GM23338 (cell line): ENCODE measurements around the gene ZFP36L1. TPM values are rescaled to one million over a fixed set of nuclear protein-coding genes. Genes with fewer than 3 reads are reported as not detected.

Source experiments
- ATAC-seq: fragments of 200-7000 bp; cut with Tn5 transposase; 3 replicates; pipeline ENCODE4 v1.9.1; 2020
- DNase-seq: peaks from one replicate; pipeline ENCODE4 v3.0.0-alpha.2; 2015; ENCODE audit warnings: low spot score
- H2AFZ ChIP-seq: fragments of 200-600 bp; sonication (generic); 2 replicates; pipeline ENCODE4 v1.8.0; 2016; ENCODE audit warnings: antibody characterized with exemption, mild to moderate bottlenecking, moderate library complexity
- H3F3A ChIP-seq: fragments of 200-600 bp; sonication (generic); replicated peaks from 2 replicates; pipeline ENCODE4 v1.8.0; 2017; ENCODE audit warnings: antibody characterized with exemption, mixed run types, low read depth
- H3K27ac ChIP-seq: fragments of 200-600 bp; sonication (generic); 2 replicates; pipeline ENCODE4 v1.6.1; 2016; ENCODE audit warnings: low read depth
- H3K27me3 ChIP-seq: fragments of 200-600 bp; sonication (generic); 2 replicates; pipeline ENCODE4 v1.8.0; 2016; ENCODE audit warnings: mild to moderate bottlenecking, mixed run types, moderate library complexity; ENCODE audit not compliant: insufficient read depth
- H3K36me3 ChIP-seq: fragments of 200-600 bp; sonication (generic); 2 replicates; pipeline ENCODE4 v1.8.0; 2016; ENCODE audit warnings: mild to moderate bottlenecking; ENCODE audit not compliant: insufficient read depth
- H3K4me1 ChIP-seq: fragments of 200-600 bp; sonication (generic); 2 replicates; pipeline ENCODE4 v1.8.0; 2016; ENCODE audit warnings: mild to moderate bottlenecking, moderate library complexity; ENCODE audit not compliant: insufficient read depth
- H3K4me2 ChIP-seq: fragments of 200-600 bp; sonication (generic); 2 replicates; pipeline ENCODE4 v1.7.1; 2017; ENCODE audit warnings: mixed run types
- H3K4me3 ChIP-seq: fragments of 200-600 bp; sonication (generic); 2 replicates; pipeline ENCODE4 v1.6.1; 2016; ENCODE audit warnings: mixed run types
- H3K79me2 ChIP-seq: fragments of 200-600 bp; sonication (generic); replicated peaks from 2 replicates; pipeline ENCODE4 v1.8.0; 2017; ENCODE audit warnings: mild to moderate bottlenecking; ENCODE audit not compliant: insufficient read depth
- H3K9me2 ChIP-seq: fragments of 200-600 bp; sonication (generic); 2 replicates; pipeline ENCODE4 v1.8.0; 2017; ENCODE audit not compliant: insufficient read depth
- H4K20me1 ChIP-seq: fragments of 200-600 bp; sonication (generic); replicated peaks from 2 replicates; pipeline ENCODE4 v1.8.0; 2017; ENCODE audit warnings: mild to moderate bottlenecking; ENCODE audit not compliant: insufficient read depth
- H3K27ac Mint-ChIP-seq: 2 replicates; pipeline ENCODE4 v1.8.0; 2020; ENCODE audit warnings: inconsistent platforms, mild to moderate bottlenecking, moderate library complexity, mixed read lengths
- H3K27me3 Mint-ChIP-seq: 3 replicates; pipeline ENCODE4 v1.8.0; 2022; ENCODE audit warnings: low read depth, mild to moderate bottlenecking, moderate library complexity, mixed read lengths, inconsistent platforms; ENCODE audit not compliant: insufficient read depth, poor library complexity
- H3K36me3 Mint-ChIP-seq: 3 replicates; pipeline ENCODE4 v1.8.0; 2021; ENCODE audit warnings: low read depth, mild to moderate bottlenecking, inconsistent platforms, moderate library complexity, mixed read lengths
- H3K4me1 Mint-ChIP-seq: 3 replicates; pipeline ENCODE4 v1.8.0; 2020; ENCODE audit warnings: mild to moderate bottlenecking, inconsistent platforms, mixed read lengths
- H3K4me3 Mint-ChIP-seq: 3 replicates; pipeline ENCODE4 v1.8.0; 2021; ENCODE audit warnings: moderate library complexity, mild to moderate bottlenecking, inconsistent platforms, mixed read lengths
- H3K9me3 Mint-ChIP-seq: 3 replicates; pipeline ENCODE4 v1.8.0; 2020; ENCODE audit warnings: moderate library complexity, mild to moderate bottlenecking, inconsistent platforms, mixed read lengths
- CREB1 ChIP-seq: fragments of 250-450 bp; sonication (Bioruptor Pico); IDR thresholded peaks from 2 replicates; pipeline ENCODE4 v1.5.0; 2020; ENCODE audit warnings: low read depth, mild to moderate bottlenecking, moderate library complexity
- EZH2 ChIP-seq: fragments of 200-600 bp; sonication (generic); IDR thresholded peaks from one replicate; pipeline ENCODE4 v1.8.0; 2017; ENCODE audit warnings: antibody characterized with exemption, mild to moderate bottlenecking, low read depth; ENCODE audit not compliant: unreplicated experiment
- EZH2phosphoT487 ChIP-seq: fragments of 200-600 bp; sonication (generic); IDR thresholded peaks from one replicate; pipeline ENCODE4 v1.8.1; 2018; ENCODE audit warnings: antibody characterized with exemption; ENCODE audit not compliant: unreplicated experiment
- JUNB ChIP-seq: IDR thresholded peaks from one replicate; pipeline ENCODE4 v1.6.1; 2016; ENCODE audit warnings: antibody characterized with exemption; ENCODE audit not compliant: unreplicated experiment
- NANOG ChIP-seq: IDR thresholded peaks from 2 replicates; pipeline ENCODE4 v1.6.1; 2016; ENCODE audit warnings: antibody characterized with exemption, borderline replicate concordance
- POLR2AphosphoS5 ChIP-seq: IDR thresholded peaks from 2 replicates; pipeline ENCODE4 v1.6.1; 2016; ENCODE audit warnings: antibody characterized with exemption, low read depth
- REST ChIP-seq: IDR thresholded peaks from one replicate; pipeline ENCODE4 v1.6.1; 2018; ENCODE audit warnings: antibody characterized with exemption; ENCODE audit not compliant: unreplicated experiment
- STAT1 ChIP-seq: IDR thresholded peaks from one replicate; pipeline ENCODE4 v1.6.1; 2016; ENCODE audit warnings: antibody characterized with exemption; ENCODE audit not compliant: unreplicated experiment
- ZNF114 ChIP-seq: fragments of 250-450 bp; sonication (Bioruptor Pico); IDR thresholded peaks from 2 replicates; pipeline ENCODE4 v1.5.0; 2020; ENCODE audit warnings: mild to moderate bottlenecking, moderate library complexity
- ZNF331 ChIP-seq: fragments of 250-450 bp; sonication (Bioruptor Pico); IDR thresholded peaks from 2 replicates; pipeline ENCODE4 v1.5.0; 2020; ENCODE audit warnings: low read depth, mild to moderate bottlenecking, moderate library complexity
- ZNF462 ChIP-seq: fragments of 250-450 bp; sonication (Bioruptor Pico); IDR thresholded peaks from 2 replicates; pipeline ENCODE4 v1.5.0; 2020; ENCODE audit warnings: mild to moderate bottlenecking, moderate library complexity
- polyA plus RNA-seq: library from polyadenylated mRNA; unstranded; fragments of >200 nt; fragmentation: Nextera tagmentation; extraction: Ambion mirVana; gene quantifications from 2 replicates; pipeline ENCODE4 v1.2.1, GENCODE V29; 2016
- total RNA-seq: library from RNA; depleted of rRNA; stranded (reverse); fragments of >200 nt; shearing (Covaris generic); gene quantifications from 2 replicates; pipeline ENCODE4 v1.2.3, GENCODE V29; 2014
- TF ChIP-seq, protein P1 (sequence below), 2 experiments: fragments of 200-600 bp in 1 of 2; sonication (generic) in 1 of 2; conservative IDR thresholded peaks; 2 replicates each; pipeline versions ENCODE4 v1.5.1 to v1.6.1; 2016 to 2017; ENCODE audit warnings: antibody characterized with exemption in 2 of 2, low read depth in 2 of 2, mild to moderate bottlenecking in 2 of 2, moderate library complexity in 1 of 2
- TF ChIP-seq, protein P2 (sequence below): IDR thresholded peaks from 2 replicates; pipeline ENCODE4 v1.6.1; 2016; ENCODE audit warnings: antibody characterized with exemption

Gene ZFP36L1
- total and polyA plus RNA-seq, 2 experiments from 2014 or later, result 148 to 382 TPM

DNA sequence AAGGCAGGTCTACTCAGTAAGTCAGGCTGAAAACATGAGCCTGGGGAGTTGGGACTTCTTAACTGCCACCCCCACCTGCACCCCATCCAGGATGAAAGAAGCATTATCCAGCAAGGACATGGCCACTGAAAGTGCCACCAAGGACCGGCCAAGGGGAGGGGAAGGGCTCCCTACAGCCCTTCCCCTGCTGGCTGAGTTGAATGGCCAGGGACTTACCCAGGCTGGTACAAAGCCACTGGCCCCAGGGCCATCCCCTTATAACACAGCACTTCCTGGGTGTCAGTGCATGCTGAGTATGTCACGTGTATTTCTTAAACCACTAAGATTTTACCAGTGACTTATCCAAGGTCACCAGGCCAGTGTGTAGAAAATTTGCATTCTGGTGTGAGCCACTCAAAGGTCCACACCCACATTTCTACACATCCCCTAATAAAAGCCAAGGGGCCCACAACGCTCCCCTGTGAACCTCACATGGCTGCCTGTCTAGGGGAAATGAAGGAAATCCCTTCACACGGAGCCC, 29.3 kb upstream of the ZFP36L1 start:
- Histone ChIP-seq H3K27me3 (no peaks in the 10 kb centered on the region), H3K36me3 (no peaks in the 10 kb centered on the region), H3K4me1 (peaks cover 9% of the 10 kb centered on the region; the same call in 1 of the 2 replicates), H3F3A (0 out of 2 replicates have a peak, but pooled peaks cover 4% of the 10 kb centered on the region), H3K4me3 (no peak overlapping the region), H3K79me2 (no peaks in the 10 kb centered on the region), H2AFZ (no peak overlapping the region), H3K9me2 (no peaks in the 10 kb centered on the region), H4K20me1 (no peaks in the 10 kb centered on the region), H3K4me2 (no peak overlapping the region), H3K27ac (no peak overlapping the region)
- ATAC-seq, result no peak
- DNase-seq, result no peak
- no peak overlapping the region for H3K4me3 Mint-ChIP-seq
- H3K36me3 Mint-ChIP-seq, result no peaks in the 10 kb centered on the region
- TF ChIP-seq, protein P1, sequence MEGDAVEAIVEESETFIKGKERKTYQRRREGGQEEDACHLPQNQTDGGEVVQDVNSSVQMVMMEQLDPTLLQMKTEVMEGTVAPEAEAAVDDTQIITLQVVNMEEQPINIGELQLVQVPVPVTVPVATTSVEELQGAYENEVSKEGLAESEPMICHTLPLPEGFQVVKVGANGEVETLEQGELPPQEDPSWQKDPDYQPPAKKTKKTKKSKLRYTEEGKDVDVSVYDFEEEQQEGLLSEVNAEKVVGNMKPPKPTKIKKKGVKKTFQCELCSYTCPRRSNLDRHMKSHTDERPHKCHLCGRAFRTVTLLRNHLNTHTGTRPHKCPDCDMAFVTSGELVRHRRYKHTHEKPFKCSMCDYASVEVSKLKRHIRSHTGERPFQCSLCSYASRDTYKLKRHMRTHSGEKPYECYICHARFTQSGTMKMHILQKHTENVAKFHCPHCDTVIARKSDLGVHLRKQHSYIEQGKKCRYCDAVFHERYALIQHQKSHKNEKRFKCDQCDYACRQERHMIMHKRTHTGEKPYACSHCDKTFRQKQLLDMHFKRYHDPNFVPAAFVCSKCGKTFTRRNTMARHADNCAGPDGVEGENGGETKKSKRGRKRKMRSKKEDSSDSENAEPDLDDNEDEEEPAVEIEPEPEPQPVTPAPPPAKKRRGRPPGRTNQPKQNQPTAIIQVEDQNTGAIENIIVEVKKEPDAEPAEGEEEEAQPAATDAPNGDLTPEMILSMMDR (conservative IDR thresholded peaks at IDR 0.05; ENCODE audit: low read depth in 2 of 2), result no peak
- no peak for TF ChIP-seq CREB1
- TF ChIP-seq, protein P2, sequence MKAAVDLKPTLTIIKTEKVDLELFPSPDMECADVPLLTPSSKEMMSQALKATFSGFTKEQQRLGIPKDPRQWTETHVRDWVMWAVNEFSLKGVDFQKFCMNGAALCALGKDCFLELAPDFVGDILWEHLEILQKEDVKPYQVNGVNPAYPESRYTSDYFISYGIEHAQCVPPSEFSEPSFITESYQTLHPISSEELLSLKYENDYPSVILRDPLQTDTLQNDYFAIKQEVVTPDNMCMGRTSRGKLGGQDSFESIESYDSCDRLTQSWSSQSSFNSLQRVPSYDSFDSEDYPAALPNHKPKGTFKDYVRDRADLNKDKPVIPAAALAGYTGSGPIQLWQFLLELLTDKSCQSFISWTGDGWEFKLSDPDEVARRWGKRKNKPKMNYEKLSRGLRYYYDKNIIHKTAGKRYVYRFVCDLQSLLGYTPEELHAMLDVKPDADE, result no peak
- TF ChIP-seq POLR2AphosphoS5, result no peak
- no peak for TF ChIP-seq ZNF462
- TF ChIP-seq ZNF331 (CRISPR knock-in tag), result no peak
- no peak for TF ChIP-seq STAT1
- no peak for TF ChIP-seq ZNF114
- TF ChIP-seq NANOG, result no peak
- no peak for TF ChIP-seq EZH2
- no peak for TF ChIP-seq REST
- TF ChIP-seq JUNB, result no peak
- TF ChIP-seq EZH2phosphoT487, result no peak
- H3K27ac Mint-ChIP-seq, result no peak overlapping the region
- peaks cover 32% of the 10 kb centered on the region for H3K4me1 Mint-ChIP-seq
- H3K27me3 Mint-ChIP-seq, result peaks cover 6% of the 10 kb centered on the region
- no peaks in the 10 kb centered on the region for H3K9me3 Mint-ChIP-seq
